Nephron (organoid): ENCODE measurements around the gene HAS3.
"Not testable (repeated sequence)": the region's sequence is repeated elsewhere in the genome, so short reads cannot be mapped to it uniquely, and the experiment has no call there.

Source experiments
- H3K27ac Mint-ChIP-seq, 3 experiments: 2 replicates each; pipeline ENCODE4 v1.8.0; 2020; ENCODE audit warnings: mixed read lengths in 3 of 3, mild to moderate bottlenecking in 2 of 3, moderate library complexity in 1 of 3
- H3K27me3 Mint-ChIP-seq: 2 replicates; pipeline ENCODE4 v1.8.0; 2021; ENCODE audit warnings: low read depth, mild to moderate bottlenecking, moderate library complexity, mixed read lengths
- H3K36me3 Mint-ChIP-seq: 2 replicates; pipeline ENCODE4 v1.8.0; 2020; ENCODE audit warnings: low read depth, mixed read lengths
- H3K4me1 Mint-ChIP-seq: 2 replicates; pipeline ENCODE4 v1.8.0; 2020; ENCODE audit warnings: mixed read lengths
- H3K4me3 Mint-ChIP-seq, 3 experiments: 2 replicates each; pipeline ENCODE4 v1.8.0; 2020; ENCODE audit warnings: mild to moderate bottlenecking in 3 of 3, mixed read lengths in 3 of 3, moderate library complexity in 2 of 3
- H3K9me3 Mint-ChIP-seq: 2 replicates; pipeline ENCODE4 v1.8.0; 2020; ENCODE audit warnings: mixed read lengths
- TF ChIP-seq, protein P1 (sequence below), 3 experiments: fragments of 200-600 bp; sonication (generic); IDR thresholded peaks; one replicate each; pipeline ENCODE4 v1.5.0; 2021; ENCODE audit warnings: antibody characterized with exemption in 3 of 3; ENCODE audit not compliant: unreplicated experiment in 3 of 3

HAS3 gene

DNA sequence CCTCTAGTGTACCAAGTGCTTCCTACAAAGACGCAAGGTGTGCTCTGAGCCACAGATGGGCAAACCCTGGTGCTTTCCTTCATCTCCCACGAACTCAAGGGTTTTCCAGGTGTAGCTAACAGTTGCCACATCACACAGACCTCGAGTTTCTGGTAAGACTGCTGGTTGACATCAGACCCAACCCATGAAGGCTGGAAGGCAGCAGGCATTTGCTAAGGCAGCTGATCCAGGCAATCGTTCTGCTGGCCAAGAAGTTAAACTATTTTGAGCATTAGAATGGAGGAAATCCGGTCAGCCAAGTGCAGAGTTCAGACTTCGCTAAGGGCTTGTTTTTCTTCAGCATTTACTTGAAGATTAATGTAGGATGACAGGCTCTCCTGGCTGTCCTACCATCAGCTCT is 11.5 kb downstream of the HAS3 start:
- Mint-ChIP-seq H3K27me3 (peaks cover 7% of the 10 kb centered on the region), H3K4me1 (no peaks in the 10 kb centered on the region), H3K9me3 (no peaks in the 10 kb centered on the region), H3K4me3 (no peak overlapping the region), H3K27ac (no peak overlapping the region), H3K36me3 (peaks cover 52% of the 10 kb centered on the region)
- TF ChIP-seq, protein P1, sequence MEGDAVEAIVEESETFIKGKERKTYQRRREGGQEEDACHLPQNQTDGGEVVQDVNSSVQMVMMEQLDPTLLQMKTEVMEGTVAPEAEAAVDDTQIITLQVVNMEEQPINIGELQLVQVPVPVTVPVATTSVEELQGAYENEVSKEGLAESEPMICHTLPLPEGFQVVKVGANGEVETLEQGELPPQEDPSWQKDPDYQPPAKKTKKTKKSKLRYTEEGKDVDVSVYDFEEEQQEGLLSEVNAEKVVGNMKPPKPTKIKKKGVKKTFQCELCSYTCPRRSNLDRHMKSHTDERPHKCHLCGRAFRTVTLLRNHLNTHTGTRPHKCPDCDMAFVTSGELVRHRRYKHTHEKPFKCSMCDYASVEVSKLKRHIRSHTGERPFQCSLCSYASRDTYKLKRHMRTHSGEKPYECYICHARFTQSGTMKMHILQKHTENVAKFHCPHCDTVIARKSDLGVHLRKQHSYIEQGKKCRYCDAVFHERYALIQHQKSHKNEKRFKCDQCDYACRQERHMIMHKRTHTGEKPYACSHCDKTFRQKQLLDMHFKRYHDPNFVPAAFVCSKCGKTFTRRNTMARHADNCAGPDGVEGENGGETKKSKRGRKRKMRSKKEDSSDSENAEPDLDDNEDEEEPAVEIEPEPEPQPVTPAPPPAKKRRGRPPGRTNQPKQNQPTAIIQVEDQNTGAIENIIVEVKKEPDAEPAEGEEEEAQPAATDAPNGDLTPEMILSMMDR (IDR thresholded peaks at IDR 0.05; ENCODE audit: unreplicated experiment in 3 of 3): no peak

DNA sequence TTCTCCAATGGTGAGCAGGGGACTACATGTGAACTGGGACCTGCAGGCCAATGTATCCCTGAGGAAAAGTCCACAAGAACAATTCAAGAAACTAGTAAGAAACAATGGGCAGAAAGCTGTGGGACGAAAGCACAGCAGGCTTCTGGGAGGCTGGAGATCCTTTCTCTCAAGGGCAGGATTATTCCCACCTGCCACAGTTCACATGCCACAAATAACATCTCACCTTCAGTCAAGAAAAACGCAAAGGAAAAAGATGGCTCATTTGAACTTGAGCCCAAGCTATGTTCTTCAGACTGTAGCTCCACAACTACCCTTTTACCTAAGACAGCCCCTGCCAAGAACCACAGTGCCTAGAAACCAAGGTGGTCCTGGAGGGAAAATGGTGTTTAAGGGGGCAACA is 13.0 kb downstream of the HAS3 start:
- no peaks in the 10 kb centered on the region for H3K27me3 Mint-ChIP-seq
- TF ChIP-seq, protein P1 (IDR thresholded peaks at IDR 0.05; ENCODE audit: unreplicated experiment in 3 of 3): no peak
- H3K9me3 Mint-ChIP-seq: no peaks in the 10 kb centered on the region
- H3K4me3 Mint-ChIP-seq: no peak overlapping the region
- H3K27ac Mint-ChIP-seq: no peak overlapping the region
- H3K36me3 Mint-ChIP-seq: peaks cover 55% of the 10 kb centered on the region
- H3K4me1 Mint-ChIP-seq: no peaks in the 10 kb centered on the region

DNA sequence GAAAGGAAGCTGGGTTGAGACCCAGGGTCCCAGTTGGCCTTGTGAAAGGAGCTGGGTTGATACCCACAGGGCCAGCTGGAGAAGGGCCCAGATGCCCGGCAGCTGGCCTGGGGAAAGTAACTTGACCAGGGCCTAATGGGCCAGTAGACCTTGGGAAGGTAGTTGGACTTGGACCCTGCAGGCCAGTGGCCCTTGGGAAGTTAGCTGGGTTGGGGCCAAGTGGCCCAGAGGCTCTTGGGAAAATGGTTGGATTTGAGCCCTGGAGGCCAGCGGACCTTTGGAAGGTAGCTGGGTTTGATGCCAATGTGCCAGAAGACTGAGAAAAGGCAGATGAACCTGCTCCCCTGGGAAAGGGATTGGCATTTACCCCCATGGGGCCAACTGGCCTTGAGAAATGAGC is 13.5 kb downstream of the HAS3 start:
- Mint-ChIP-seq H3K27ac (no peak overlapping the region), H3K36me3 (peaks cover 56% of the 10 kb centered on the region), H3K9me3 (no peaks in the 10 kb centered on the region), H3K4me1 (no peaks in the 10 kb centered on the region), H3K27me3 (no peaks in the 10 kb centered on the region), H3K4me3 (no peak overlapping the region)
- TF ChIP-seq, protein P1 (IDR thresholded peaks at IDR 0.05; ENCODE audit: unreplicated experiment in 3 of 3): no peak

DNA sequence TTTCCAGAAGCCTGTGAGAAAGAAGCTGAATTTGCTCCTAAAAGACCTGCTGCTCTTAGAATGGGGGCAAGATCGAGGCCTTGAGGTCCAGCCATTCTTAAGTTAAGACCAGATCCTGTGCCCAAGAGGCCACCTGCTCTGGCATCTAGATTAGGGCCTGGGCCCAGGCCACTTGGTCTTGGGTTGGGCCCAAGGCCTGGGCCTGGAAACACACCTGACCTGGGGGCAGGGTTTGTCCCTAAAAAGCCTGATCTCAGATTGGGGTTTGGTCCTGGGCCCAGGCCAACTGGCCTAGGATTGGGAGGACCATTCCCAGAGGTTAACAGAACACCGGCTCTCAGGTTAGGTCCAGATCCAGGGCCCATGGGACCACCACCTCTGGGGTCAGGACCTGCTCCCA is 14.1 kb downstream of the HAS3 start:
- Mint-ChIP-seq H3K4me1 (no peaks in the 10 kb centered on the region), H3K27me3 (no peaks in the 10 kb centered on the region), H3K36me3 (peaks cover 58% of the 10 kb centered on the region), H3K9me3 (no peaks in the 10 kb centered on the region), H3K4me3 (no peak overlapping the region), H3K27ac (no peak overlapping the region)
- TF ChIP-seq, protein P1 (IDR thresholded peaks at IDR 0.05; ENCODE audit: unreplicated experiment in 3 of 3): no peak

GRCh38 chr16:69120096-69120664 is 14.7 kb downstream of the HAS3 start:
- H3K4me3 Mint-ChIP-seq: no peak overlapping the region
- no peaks in the 10 kb centered on the region for H3K9me3 Mint-ChIP-seq
- TF ChIP-seq, protein P1 (IDR thresholded peaks at IDR 0.05; ENCODE audit: unreplicated experiment in 3 of 3): no peak
- no peaks in the 10 kb centered on the region for H3K4me1 Mint-ChIP-seq
- peaks cover 52% of the 10 kb centered on the region for H3K36me3 Mint-ChIP-seq
- no peaks in the 10 kb centered on the region for H3K27me3 Mint-ChIP-seq
- no peak overlapping the region for H3K27ac Mint-ChIP-seq

DNA sequence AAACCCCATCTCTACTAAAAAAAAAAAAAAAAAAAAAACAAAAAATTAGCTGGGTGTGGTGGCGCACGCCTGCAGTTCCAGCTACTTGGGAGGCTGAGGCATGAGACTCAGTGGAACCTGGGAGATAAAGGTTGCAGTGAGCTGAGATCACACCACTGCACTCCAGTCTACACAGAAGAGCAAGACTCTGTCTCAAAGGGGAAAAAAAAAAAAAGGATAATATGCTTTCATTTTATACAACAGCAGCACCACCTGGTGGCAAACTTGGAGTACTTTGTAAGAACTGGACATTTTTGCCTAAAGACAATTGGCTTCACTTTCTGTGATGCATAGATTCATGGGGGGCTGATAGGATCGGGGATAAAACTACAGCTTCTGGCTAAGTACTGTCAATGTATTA is 18.5 kb downstream of the HAS3 start:
- H3K27me3 Mint-ChIP-seq: no peaks in the 10 kb centered on the region
- peak overlapping the region in 1 of 3 experiments; percentile 53 for H3K27ac Mint-ChIP-seq
- no peak overlapping the region for H3K4me3 Mint-ChIP-seq
- peaks cover 38% of the 10 kb centered on the region for H3K36me3 Mint-ChIP-seq
- TF ChIP-seq, protein P1 (IDR thresholded peaks at IDR 0.05; ENCODE audit: unreplicated experiment in 3 of 3): peak; percentile 62 to 69 (median 67)
- no peaks in the 10 kb centered on the region for H3K9me3 Mint-ChIP-seq
- H3K4me1 Mint-ChIP-seq: peaks cover 5% of the 10 kb centered on the region

DNA sequence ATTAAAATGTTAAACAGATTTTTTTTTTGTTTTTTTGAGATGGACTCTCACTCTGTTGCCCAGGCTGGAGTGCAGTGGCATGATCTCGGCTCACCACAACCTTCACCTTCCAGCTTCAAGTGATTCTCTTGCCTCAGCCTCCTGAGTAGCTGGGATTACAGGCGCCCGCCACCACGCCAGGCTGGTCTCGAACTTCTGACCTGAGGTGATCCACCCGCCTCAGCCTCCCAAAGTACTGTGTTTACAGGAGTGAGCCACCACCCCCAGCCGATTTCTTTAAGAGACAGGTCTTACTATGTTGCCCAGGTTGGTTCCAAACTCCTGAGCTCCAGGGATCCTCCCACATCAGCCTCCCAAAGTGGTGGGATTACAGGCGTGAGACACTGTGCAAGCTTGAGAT is 19.0 kb downstream of the HAS3 start:
- not testable (repeated sequence) for H3K27ac Mint-ChIP-seq, H3K4me3 Mint-ChIP-seq, H3K9me3 Mint-ChIP-seq, H3K27me3 Mint-ChIP-seq, H3K4me1 Mint-ChIP-seq
- peaks cover 39% of the 10 kb centered on the region for H3K36me3 Mint-ChIP-seq

DNA sequence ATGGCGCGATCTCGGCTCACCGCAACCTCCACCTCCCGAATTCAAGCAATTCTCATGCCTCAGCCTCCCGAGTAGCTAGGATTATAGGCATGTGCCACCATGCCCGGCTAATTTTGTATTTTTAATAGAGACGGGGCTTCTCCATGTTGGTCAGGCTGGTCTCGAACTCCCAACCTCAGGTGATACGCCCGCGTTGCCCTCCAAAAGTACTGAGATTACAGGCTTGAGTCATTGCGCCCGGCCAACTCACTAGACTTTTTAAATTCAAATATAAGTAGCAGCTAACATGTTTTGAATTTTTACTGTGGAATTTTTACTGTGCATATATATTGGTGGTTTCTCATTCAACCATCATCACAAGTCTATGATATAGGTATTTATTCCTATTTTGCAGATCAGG is 19.5 kb downstream of the HAS3 start:
- H3K4me3 Mint-ChIP-seq, H3K27ac Mint-ChIP-seq, H3K9me3 Mint-ChIP-seq, H3K27me3 Mint-ChIP-seq: not testable (repeated sequence)
- Mint-ChIP-seq H3K4me1 (peaks cover 12% of the 10 kb centered on the region), H3K36me3 (peaks cover 42% of the 10 kb centered on the region)
